Subcutaneous adipose tissue (tissue), 4 donors: ENCODE measurements around the gene ACSM3. TPM values are rescaled to one million over a fixed set of nuclear protein-coding genes. Genes with fewer than 3 reads are reported as not detected.

Source experiments
- total RNA-seq, 4 donors: library from RNA; depleted of rRNA; stranded (reverse); fragments of >200 nt; gene quantifications; one replicate each; pipeline ENCODE4 v1.1.0, GENCODE V29; 2016
- TF ChIP-seq, protein P1 (sequence below): fragments of 450-650 bp; IDR thresholded peaks from one replicate; pipeline ENCODE4 v1.5.1; 2016; ENCODE audit warnings: low read depth, mild to moderate bottlenecking, control low read depth, antibody characterized with exemption, moderate library complexity

ACSM3 gene
- total RNA-seq, 4 donors from 2014 or later: 0.66 to 4.4 (median 1.6) TPM

DNA sequence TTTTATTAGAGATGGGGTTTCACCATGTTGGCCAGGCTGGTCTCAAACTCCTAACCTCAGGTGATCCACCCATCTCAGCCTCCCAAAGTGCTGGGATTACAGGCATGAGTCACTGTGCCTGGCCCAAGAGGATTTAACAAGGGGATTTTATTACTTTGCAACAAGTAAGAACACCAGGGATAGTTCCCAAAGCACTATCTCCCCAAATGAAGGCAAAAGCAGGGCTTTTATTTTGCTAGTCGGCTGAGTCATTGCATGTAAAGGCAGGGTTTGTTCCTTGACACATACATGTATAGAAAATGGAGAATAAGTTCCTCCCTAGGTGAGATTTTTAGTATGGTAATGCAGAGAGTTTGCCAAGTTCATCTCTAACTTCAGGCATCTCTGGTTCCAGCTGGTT lies 66.6 kb downstream of the ACSM3 start:
- TF ChIP-seq, protein P1, sequence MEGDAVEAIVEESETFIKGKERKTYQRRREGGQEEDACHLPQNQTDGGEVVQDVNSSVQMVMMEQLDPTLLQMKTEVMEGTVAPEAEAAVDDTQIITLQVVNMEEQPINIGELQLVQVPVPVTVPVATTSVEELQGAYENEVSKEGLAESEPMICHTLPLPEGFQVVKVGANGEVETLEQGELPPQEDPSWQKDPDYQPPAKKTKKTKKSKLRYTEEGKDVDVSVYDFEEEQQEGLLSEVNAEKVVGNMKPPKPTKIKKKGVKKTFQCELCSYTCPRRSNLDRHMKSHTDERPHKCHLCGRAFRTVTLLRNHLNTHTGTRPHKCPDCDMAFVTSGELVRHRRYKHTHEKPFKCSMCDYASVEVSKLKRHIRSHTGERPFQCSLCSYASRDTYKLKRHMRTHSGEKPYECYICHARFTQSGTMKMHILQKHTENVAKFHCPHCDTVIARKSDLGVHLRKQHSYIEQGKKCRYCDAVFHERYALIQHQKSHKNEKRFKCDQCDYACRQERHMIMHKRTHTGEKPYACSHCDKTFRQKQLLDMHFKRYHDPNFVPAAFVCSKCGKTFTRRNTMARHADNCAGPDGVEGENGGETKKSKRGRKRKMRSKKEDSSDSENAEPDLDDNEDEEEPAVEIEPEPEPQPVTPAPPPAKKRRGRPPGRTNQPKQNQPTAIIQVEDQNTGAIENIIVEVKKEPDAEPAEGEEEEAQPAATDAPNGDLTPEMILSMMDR: no peak

DNA sequence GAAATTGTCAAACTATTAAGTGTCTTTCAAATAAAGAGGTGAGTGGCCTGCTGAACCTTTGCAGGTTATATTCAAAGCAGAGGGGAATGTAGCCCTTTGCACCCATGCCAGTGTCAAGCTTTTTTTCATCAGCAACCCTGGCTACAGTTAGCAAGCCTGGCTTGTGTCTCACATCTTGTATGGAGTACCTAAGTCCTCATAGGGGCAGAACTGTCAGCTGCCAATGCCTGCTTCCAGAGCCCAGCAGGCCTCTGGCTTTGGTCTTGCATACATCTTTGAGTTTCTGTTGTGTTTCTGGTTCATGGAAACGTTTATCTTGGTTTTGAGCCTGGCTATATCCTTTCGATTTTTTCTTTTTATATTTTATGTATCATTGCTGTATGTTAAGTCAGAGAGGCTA lies 69.3 kb downstream of the ACSM3 start:
- TF ChIP-seq, protein P1: no peak

DNA sequence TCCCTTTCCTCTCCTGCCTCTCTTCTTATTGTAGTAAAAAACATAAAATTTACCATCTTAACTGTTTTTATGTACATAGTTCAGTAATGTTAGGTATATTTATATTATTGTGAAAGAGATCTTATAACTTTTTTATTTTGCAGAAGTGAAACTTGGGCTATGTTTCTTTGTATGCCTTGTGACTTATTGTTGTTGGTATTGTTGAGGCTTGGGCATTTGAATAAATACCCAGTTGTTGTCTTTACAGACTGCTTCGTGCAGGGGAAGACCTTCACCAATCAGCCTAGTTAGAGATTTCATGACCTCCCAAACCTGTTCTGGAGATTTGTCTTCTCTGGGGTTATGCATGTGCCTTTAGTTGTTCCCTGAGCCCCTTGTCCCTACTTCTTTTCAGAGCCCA lies 74.4 kb downstream of the ACSM3 start:
- TF ChIP-seq, protein P1: no peak

DNA sequence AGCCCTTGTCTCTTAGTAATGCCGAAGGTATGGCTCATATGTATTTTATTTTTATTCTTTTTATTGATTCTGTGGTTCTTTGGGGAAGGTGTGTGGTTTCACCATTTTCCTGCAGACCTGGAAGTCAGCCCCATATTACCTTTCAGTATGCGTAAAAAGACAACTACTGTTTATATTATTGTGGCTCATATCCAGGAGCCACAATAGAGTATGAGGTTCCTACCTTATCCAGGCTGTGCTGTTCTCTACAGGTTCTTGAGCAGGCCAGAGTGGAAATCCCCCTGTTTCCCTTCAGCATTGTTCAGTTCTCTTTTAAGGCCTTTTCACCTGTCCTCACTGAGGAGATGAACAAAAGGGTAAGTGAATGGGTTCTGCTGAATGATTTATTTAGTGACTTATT lies 75.7 kb downstream of the ACSM3 start:
- TF ChIP-seq, protein P1: no peak

DNA sequence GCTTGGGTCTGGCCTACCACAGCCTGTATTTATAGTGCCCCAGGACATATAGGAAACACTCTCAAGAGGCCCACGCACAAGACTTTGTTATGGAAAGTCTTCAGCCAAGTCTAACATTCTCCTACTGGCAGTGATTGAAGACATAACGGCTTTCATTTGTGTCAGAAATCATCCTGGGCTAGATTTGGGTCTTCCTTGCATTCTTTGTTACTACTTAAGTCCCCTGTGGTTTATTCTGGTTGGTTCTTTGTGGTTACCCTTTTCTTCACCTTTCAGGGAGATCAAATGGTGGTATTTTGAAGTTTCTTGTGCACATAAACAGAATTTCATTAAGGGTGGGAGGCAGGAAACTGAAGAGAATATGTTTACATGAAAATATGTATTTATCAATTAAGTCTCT lies 80.2 kb downstream of the ACSM3 start:
- TF ChIP-seq, protein P1: no peak

DNA sequence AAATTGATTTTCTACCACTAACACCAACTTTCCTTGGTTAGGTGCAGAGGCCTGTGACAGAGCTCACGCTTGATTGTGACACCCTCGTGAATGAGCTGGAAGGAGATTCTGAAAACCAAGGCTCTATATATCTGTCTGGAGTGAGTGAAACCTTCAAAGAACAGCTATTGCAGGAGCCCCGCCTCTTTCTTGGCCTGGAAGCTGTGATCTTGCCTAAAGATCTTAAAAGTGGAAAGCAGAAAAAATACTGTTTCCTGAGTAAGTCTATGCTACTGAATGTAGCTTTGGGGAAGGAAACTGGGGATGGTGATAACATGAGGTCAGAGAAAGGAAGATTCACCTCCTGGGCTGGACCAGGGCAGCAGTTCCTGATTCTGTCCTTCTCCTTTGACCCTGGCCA lies 80.8 kb downstream of the ACSM3 start:
- TF ChIP-seq, protein P1: no peak

DNA sequence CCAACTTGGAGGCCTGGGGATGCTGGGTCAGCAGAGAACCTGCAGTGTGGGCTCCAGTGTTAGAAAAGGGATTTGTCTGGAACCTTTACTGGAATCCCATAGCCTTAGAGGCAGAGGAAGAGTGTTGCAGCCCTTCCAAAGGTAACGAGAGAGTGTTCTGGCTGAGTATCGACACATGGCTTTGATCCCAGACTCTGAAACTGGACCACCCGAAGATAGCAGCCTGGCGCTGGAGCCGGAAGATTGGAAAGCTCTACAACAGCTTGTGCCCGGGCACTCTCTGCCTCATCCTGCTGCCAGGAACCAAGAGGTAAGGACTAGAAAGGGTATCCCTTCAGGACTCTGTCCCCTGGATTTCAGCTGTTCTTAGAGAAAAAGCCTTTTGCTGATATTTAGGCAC lies 82.2 kb downstream of the ACSM3 start:
- TF ChIP-seq, protein P1: no peak
